ENCODE measurements around the gene CIDEB.

Gene CIDEB

DNA sequence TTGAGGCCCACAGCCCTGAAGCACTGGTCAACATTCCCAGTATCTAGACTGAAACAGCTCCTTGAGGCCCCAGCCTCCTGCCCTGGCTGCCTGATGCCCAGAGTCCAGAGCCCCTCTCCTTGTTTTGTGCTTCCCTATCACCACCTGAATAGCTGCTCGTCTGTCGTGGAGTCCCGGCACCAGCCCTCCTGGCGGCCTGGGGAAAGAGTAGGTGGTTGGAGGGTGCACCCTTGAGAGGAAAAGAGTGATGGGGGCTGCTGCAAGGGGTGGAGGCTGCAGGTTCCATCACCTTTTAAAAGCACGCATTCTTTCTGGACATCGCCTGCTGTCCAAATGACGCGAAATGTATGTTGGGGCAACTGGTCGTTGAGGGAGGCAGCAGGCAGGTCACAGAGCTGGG, 39.6 kb downstream of the CIDEB start:
- TF ChIP-seq, protein P1, sequence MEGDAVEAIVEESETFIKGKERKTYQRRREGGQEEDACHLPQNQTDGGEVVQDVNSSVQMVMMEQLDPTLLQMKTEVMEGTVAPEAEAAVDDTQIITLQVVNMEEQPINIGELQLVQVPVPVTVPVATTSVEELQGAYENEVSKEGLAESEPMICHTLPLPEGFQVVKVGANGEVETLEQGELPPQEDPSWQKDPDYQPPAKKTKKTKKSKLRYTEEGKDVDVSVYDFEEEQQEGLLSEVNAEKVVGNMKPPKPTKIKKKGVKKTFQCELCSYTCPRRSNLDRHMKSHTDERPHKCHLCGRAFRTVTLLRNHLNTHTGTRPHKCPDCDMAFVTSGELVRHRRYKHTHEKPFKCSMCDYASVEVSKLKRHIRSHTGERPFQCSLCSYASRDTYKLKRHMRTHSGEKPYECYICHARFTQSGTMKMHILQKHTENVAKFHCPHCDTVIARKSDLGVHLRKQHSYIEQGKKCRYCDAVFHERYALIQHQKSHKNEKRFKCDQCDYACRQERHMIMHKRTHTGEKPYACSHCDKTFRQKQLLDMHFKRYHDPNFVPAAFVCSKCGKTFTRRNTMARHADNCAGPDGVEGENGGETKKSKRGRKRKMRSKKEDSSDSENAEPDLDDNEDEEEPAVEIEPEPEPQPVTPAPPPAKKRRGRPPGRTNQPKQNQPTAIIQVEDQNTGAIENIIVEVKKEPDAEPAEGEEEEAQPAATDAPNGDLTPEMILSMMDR (IDR thresholded peaks at IDR 0.05; ENCODE audit: borderline replicate concordance, insufficient read depth, low read depth, low read length) = no peak

GRCh38 chr14:24267516-24267915, 40.3 kb downstream of the CIDEB start:
- TF ChIP-seq, protein P1 (IDR thresholded peaks at IDR 0.05; ENCODE audit: borderline replicate concordance, insufficient read depth, low read depth, low read length) = no peak
- H3K4me3 ChIP-seq (ENCODE audit: low read depth, low read length) = no peak overlapping the region

More for the DNA sequence above, 39.6 kb downstream of the CIDEB start:
- no peak overlapping the region for H3K4me3 ChIP-seq (ENCODE audit: low read depth, low read length)

DNA sequence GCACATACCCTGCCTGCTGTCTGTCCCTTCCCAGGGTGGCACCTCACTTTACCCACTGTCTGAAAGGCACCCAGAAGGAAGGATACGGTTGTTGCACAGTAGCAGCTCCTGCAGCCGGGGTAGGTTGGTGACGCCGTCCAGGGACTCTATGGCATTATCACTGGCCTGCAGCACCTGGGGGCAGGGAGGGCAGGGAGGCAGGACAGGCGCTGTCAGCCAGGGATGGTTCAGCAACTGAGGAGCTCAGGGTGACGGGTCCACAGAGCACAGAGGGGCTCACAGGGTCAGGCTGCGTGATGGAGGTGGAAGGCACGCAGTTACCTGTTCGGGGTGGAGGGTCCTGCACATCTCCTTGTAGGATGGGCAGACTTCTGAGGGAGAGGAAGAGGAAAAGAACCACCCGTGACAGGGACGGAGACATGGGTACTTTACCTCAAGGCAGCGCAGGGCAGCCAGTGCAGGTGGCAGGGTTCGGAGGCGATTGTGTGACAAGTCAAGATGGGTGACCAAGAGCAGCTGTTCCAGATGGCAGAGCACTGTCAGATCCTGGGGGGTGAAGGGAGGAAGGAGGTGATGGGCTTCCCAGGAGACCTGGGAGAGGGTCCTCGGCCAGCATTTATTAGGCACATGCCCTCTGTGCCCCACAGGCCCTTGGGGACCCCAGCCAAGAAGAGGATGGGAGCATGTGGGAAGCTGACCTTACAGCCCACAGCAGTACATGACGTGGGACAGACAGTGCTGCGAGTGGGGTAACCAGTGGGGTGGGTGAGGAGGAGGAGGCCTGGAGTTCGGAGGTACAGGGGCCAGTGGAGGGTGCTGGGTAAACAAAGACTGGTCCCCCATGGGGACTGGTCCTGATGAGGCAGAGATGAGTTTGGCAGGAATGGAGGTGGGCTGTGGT, 41.2 kb downstream of the CIDEB start:
- no peak overlapping the region for H3K4me3 ChIP-seq (ENCODE audit: low read depth, low read length)
- TF ChIP-seq, protein P1 (IDR thresholded peaks at IDR 0.05; ENCODE audit: borderline replicate concordance, insufficient read depth, low read depth, low read length) = no peak

DNA sequence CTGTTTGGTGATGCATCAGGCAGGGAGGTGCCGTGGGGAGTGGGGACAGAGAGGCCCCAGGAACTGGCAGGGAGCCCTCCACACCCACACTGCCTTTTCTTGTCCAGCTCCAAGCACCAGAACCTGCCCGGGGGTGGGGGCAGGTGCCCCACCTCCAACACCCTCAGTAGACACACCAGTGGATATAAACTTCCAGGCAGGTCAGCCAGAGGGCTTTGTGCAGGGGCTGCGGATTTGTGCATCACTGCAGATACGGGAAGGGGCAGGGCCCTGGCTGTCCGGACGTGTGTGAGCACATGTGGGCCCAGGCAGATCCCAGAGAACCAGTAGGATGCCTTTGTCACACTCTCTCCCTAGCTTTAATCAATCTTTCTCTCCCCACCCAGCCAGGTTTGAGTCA, 43.5 kb downstream of the CIDEB start:
- TF ChIP-seq, protein P1 (IDR thresholded peaks at IDR 0.05; ENCODE audit: borderline replicate concordance, insufficient read depth, low read depth, low read length) = no peak
- no peak overlapping the region for H3K4me3 ChIP-seq (ENCODE audit: low read depth, low read length)

- TF ChIP-seq, protein P1 (IDR thresholded peaks at IDR 0.05; ENCODE audit: borderline replicate concordance, insufficient read depth, low read depth, low read length) = no peak
- no peak overlapping the region for H3K4me3 ChIP-seq (ENCODE audit: low read depth, low read length)
These were observed 43.9 kb downstream of the CIDEB start for GRCh38 chr14:24263848-24264247.

DNA sequence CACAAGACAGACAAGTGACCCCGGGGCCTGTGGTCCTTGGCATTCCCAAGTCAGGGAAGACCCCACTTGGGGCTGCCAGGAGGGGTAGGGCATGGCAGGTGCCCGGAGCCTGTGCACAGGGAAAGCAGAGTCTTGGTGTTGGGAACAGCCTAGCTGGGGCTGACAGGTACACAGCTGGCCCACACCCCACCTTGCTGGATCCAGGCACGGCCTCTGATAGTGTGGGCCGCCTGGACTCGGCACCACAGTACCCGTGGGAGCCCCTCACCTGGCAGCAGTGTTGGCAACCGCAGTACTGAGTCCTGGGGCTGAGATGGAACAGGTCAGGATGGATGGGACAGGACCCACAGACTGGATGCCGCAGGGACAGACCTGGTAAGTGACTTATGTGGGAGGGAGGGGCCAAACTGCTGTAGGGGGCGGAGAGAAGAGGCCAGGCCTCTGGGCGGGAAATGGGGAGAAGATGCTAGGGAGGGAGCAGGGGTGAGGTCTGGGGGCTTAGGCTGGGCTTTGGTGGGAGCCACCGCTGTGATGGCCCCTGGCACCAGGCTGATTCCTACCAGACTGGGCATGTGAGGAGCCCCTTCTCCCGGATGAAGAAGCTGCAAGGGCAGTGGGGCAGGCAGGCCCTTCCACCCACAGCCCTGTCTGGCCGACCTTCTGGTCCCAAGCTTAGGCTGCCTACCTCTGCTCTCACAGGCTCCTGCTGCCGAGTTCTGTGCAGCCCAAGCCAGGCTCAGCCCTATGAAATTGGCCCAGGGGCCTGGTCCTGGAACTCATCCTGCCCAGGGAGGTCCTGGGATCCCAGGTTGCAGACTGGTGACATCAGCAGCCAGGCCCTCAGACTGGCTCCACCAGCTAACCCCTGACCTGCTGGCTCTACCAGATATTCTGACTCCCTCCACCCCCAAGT, 44.7 kb downstream of the CIDEB start, which contains the start of gene TGM1:
Gene TGM1 (minus strand): TSS at position 357 of the 913 bp plus-strand sequence. CDS start 825 bp downstream, outside the sequence.
- TF ChIP-seq, protein P1 (IDR thresholded peaks at IDR 0.05; ENCODE audit: borderline replicate concordance, insufficient read depth, low read depth, low read length) = no peak
- no peak within 1 kb of the TSS for H3K4me3 ChIP-seq (ENCODE audit: low read depth, low read length)

All from GM12875 (cell line).